HG03159 (cell line): ENCODE measurements around the gene KCTD15.

Source experiments
- ATAC-seq: cut with Tn5 transposase; IDR thresholded peaks from one replicate; pipeline ENCODE4 v1.9.1; 2021; ENCODE audit warnings: mild to moderate bottlenecking, moderate library complexity; ENCODE audit not compliant: unreplicated experiment

Gene KCTD15

GRCh38 chr19:33796164-33796875 lies at the start of gene KCTD15:
TSS of gene KCTD15 (plus strand) at chr19:33796870. CDS start at chr19:33800455, 3,585 bp downstream.
- ATAC-seq: no peak

GRCh38 chr19:33747273-33747672 lies 49.4 kb upstream of the KCTD15 start:
- ATAC-seq: no peak

- no peak for ATAC-seq
These were observed 48.4 kb upstream of the KCTD15 start for GRCh38 chr19:33748231-33748630.

- no peak for ATAC-seq
These were observed 47.7 kb upstream of the KCTD15 start for GRCh38 chr19:33749016-33749415.

- ATAC-seq: no peak
These were observed 47.0 kb upstream of the KCTD15 start for GRCh38 chr19:33749619-33750175.

- ATAC-seq: no peak
These were observed 45.9 kb upstream of the KCTD15 start for GRCh38 chr19:33750587-33751435.

GRCh38 chr19:33751436-33751770 lies 45.3 kb upstream of the KCTD15 start:
- ATAC-seq: no peak

- ATAC-seq: no peak
These were observed 44.5 kb upstream of the KCTD15 start for GRCh38 chr19:33752018-33752800.

- ATAC-seq: no peak
These were observed 43.7 kb upstream of the KCTD15 start for GRCh38 chr19:33752945-33753344.

- no peak for ATAC-seq
These were observed 42.3 kb upstream of the KCTD15 start for GRCh38 chr19:33754361-33754760.

- no peak for ATAC-seq
These were observed 41.3 kb upstream of the KCTD15 start for GRCh38 chr19:33755099-33756035.

- ATAC-seq: no peak
These were observed 40.5 kb upstream of the KCTD15 start for GRCh38 chr19:33756177-33756576.

- ATAC-seq: no peak
These were observed 38.1 kb upstream of the KCTD15 start for GRCh38 chr19:33758541-33759013.

GRCh38 chr19:33759356-33759755 lies 37.3 kb upstream of the KCTD15 start:
- ATAC-seq: no peak

GRCh38 chr19:33763633-33764371 lies 32.9 kb upstream of the KCTD15 start:
- ATAC-seq: no peak

- no peak for ATAC-seq
These were observed 30.0 kb upstream of the KCTD15 start for GRCh38 chr19:33766623-33767022.

- no peak for ATAC-seq
These were observed 28.7 kb upstream of the KCTD15 start for GRCh38 chr19:33767898-33768413.

- no peak for ATAC-seq
These were observed 27.5 kb upstream of the KCTD15 start for GRCh38 chr19:33769208-33769607.

GRCh38 chr19:33770107-33770506 lies 26.6 kb upstream of the KCTD15 start:
- no peak for ATAC-seq
